GM12874 (cell line): ENCODE measurements around the gene TTLL5.

ENCODE experiments used
- TF ChIP-seq, protein P1 (sequence below): IDR thresholded peaks from 2 replicates; pipeline ENCODE4 v1.5.1; 2011; ENCODE audit warnings: low read depth, mild to moderate bottlenecking, control low read depth, low read length, moderate library complexity; ENCODE audit not compliant: insufficient read depth

The TTLL5 gene

DNA sequence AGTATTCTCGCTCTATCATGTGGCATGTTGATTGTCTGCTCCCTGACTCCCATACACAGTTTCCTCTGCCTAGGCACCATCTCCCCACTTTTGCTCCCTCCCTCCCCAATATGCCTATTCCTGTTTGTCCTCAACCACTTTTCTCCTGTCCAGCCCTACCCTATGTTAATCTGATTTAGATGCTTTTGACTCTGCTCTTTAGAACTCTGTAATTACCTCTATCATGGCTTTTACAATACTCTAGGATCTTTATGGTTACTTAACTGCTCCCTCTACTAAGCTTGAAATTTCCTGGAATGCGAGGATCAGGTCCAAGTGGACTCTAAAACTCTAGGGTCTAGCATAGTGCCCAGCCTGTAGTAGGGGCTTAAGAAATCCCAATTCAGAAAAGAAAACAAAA lies 252.1 kb downstream of the TTLL5 start:
- TF ChIP-seq, protein P1, sequence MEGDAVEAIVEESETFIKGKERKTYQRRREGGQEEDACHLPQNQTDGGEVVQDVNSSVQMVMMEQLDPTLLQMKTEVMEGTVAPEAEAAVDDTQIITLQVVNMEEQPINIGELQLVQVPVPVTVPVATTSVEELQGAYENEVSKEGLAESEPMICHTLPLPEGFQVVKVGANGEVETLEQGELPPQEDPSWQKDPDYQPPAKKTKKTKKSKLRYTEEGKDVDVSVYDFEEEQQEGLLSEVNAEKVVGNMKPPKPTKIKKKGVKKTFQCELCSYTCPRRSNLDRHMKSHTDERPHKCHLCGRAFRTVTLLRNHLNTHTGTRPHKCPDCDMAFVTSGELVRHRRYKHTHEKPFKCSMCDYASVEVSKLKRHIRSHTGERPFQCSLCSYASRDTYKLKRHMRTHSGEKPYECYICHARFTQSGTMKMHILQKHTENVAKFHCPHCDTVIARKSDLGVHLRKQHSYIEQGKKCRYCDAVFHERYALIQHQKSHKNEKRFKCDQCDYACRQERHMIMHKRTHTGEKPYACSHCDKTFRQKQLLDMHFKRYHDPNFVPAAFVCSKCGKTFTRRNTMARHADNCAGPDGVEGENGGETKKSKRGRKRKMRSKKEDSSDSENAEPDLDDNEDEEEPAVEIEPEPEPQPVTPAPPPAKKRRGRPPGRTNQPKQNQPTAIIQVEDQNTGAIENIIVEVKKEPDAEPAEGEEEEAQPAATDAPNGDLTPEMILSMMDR = no peak

GRCh38 chr14:75915045-75915444 lies 254.0 kb downstream of the TTLL5 start:
- TF ChIP-seq, protein P1 = no peak

DNA sequence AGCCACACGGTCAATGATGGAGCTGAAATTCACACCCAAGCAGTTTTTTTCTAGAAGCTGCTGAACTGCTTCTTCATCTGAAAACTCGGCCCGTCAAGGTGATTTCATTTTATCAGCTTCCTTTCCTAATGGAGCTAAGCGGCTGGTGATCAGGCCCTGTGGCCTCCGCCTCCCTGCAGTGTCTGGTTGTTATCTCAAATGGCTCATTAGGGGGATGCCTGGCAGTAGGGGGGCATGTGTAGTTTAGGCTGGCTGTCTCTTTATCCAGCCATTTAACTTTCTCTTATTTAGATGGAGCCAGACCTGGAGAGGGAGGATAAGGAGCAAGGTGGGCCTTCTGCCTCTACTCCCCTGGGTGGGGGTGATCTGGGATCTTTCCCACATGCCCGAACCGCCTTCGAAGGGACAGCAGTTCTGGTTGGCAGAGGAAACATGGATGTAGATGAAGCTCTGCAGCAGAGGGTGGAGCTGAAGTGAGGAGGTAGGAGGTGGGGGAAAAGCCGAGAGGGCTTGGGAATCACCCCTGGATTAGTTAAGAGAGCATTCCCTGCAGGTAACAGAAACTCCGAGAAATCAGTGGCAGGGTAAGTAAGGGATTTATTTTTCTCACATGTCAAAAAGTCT lies 256.4 kb downstream of the TTLL5 start:
- TF ChIP-seq, protein P1 = no peak

DNA sequence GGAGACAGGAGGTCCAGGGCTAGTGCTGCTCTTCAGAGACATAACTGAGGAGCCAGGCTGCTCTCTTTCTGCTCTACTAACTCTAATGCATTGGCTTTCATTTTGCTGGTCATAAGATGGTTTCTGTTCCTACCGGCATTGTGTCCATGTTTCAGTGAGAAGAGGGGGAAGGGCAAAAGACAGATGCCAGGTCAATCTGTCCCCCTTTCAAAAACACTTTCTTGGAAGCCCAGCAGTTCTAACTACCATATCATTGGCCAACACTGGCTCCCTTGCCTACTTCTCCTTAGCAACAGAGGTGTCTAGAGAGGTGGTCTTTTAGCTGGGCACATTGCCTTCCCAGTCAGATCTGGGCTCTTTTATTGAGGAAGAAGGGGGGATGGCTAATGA lies 256.9 kb downstream of the TTLL5 start:
- TF ChIP-seq, protein P1 = no peak

DNA sequence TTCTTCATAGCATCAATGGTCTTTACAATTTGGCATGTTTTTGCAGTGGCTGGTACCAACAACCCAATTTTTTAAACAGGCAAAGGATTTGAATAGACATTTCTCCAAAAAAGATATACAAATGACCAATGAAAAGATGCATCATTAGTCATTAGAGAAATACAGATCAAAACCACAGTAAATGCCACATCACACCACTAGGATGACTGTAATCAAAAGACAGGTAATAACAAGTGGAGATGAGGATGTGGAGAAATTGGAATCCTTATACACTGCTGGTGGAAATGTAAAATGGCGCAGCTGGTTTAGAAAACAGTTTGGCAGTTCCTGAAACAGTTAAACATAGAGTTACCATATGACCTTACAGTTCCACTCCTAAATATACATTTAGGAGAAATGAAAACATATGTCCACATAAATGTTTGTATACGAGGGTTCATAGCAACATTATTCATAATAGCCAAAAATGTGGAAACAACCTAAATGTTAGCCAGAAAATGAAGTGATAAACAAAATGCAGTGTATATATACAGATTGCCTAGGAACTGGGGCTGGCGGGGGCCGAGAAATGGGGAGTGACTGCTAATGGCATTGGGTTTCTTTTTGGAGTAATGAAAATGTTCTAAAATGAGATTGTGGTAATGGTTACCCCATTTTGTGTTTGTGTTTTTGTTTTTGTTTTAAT lies 265.5 kb downstream of the TTLL5 start:
- TF ChIP-seq, protein P1 = no peak

- TF ChIP-seq, protein P1 = no peak
Measured at GRCh38 chr14:75927564-75928087, 266.6 kb downstream of the TTLL5 start.

GRCh38 chr14:75928690-75929181 lies 267.7 kb downstream of the TTLL5 start:
- TF ChIP-seq, protein P1 = no peak
